ENCODE results near the gene BAG5. TPM values are rescaled to one million over a fixed set of nuclear protein-coding genes. Genes with fewer than 3 reads are reported as not detected.
A peak's percentile ranks its signal among the peaks of the same experiment; 100 is the strongest.

Gene BAG5
- total RNA-seq, 1 experiment from 2014 or later, result 22.5 TPM

DNA sequence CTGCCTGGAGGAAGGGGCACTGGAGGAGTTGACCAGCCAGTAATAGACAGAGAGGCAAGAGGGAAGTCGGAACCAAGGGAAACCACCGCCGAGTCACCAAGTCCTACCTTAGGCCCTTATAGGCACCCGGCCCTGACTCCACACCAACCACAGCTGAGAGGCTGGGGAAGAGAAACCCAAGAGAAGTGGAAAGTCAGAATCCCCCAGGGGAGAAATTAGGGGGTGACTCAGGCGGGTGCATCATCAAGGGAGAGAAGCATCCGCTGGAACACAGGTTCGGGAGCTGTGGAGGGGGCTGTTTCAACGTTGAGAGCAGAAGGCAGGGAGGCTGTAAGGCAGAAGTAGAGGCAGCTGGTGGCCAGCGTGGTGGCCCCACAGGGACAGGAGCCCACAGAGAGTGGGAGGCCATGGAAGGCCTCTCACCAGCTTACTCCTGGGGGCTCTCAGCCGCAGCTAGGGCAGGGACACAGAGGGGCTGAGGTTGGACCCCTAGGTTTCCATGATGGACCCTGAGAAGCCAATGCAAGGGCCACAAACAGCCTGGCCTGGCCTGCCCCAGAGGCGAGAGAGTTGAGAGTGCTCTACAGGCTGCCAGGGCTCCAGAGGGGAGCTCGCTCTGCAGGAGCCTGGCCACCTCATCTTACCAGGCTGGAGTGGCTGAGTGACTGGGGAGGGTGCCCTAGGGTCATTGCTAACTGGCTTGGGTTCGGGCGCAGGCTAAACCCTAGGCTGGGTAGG is 34.9 kb downstream of the BAG5 start:
- no peaks in the 10 kb centered on the region for H3K9me3 ChIP-seq (ENCODE audit: control insufficient read depth, insufficient read depth, low read depth, low read length)
- peak overlapping the region; percentile 90 to 94 for H3K4me3 ChIP-seq (ENCODE audit: low read depth in 2 of 2, low read length in 2 of 2)
- intact Hi-C loops (cut with micrococcal nuclease; ENCODE audit: unreplicated experiment) (no loop called here), in situ Hi-C loops (cut with HindIII; ENCODE audit: low pct_unique_long_range_greater_than_20kb, low sequenced_read_pairs) (no loop called here)
- TF ChIP-seq TCF7L2 (IDR thresholded peaks at IDR 0.05; ENCODE audit: low read depth, low read length) (no peak), SIN3A (IDR thresholded peaks at IDR 0.05; ENCODE audit: borderline replicate concordance, insufficient read depth, low read depth, low read length) (no peak), POLR2AphosphoS5 (IDR thresholded peaks at IDR 0.05; ENCODE audit: low read depth, low read length) (no peak)
- TF ChIP-seq, protein P1, sequence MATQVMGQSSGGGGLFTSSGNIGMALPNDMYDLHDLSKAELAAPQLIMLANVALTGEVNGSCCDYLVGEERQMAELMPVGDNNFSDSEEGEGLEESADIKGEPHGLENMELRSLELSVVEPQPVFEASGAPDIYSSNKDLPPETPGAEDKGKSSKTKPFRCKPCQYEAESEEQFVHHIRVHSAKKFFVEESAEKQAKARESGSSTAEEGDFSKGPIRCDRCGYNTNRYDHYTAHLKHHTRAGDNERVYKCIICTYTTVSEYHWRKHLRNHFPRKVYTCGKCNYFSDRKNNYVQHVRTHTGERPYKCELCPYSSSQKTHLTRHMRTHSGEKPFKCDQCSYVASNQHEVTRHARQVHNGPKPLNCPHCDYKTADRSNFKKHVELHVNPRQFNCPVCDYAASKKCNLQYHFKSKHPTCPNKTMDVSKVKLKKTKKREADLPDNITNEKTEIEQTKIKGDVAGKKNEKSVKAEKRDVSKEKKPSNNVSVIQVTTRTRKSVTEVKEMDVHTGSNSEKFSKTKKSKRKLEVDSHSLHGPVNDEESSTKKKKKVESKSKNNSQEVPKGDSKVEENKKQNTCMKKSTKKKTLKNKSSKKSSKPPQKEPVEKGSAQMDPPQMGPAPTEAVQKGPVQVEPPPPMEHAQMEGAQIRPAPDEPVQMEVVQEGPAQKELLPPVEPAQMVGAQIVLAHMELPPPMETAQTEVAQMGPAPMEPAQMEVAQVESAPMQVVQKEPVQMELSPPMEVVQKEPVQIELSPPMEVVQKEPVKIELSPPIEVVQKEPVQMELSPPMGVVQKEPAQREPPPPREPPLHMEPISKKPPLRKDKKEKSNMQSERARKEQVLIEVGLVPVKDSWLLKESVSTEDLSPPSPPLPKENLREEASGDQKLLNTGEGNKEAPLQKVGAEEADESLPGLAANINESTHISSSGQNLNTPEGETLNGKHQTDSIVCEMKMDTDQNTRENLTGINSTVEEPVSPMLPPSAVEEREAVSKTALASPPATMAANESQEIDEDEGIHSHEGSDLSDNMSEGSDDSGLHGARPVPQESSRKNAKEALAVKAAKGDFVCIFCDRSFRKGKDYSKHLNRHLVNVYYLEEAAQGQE (IDR thresholded peaks at IDR 0.05; ENCODE audit: insufficient read depth in 1 of 2, low read depth in 2 of 2, low read length in 1 of 2), result no peak
- TF ChIP-seq, protein P2, sequence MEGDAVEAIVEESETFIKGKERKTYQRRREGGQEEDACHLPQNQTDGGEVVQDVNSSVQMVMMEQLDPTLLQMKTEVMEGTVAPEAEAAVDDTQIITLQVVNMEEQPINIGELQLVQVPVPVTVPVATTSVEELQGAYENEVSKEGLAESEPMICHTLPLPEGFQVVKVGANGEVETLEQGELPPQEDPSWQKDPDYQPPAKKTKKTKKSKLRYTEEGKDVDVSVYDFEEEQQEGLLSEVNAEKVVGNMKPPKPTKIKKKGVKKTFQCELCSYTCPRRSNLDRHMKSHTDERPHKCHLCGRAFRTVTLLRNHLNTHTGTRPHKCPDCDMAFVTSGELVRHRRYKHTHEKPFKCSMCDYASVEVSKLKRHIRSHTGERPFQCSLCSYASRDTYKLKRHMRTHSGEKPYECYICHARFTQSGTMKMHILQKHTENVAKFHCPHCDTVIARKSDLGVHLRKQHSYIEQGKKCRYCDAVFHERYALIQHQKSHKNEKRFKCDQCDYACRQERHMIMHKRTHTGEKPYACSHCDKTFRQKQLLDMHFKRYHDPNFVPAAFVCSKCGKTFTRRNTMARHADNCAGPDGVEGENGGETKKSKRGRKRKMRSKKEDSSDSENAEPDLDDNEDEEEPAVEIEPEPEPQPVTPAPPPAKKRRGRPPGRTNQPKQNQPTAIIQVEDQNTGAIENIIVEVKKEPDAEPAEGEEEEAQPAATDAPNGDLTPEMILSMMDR (IDR thresholded peaks at IDR 0.05), result no peak
- DNase-seq (ENCODE audit: low read depth, low spot score) (no peak), ATAC-seq (peak; percentile 18; the same call in 1 of the 2 replicates)
- ChIA-PET CTCF (interaction anchor here (1.5 kb wide), 1 partner anchor 9 kb away, joined by 7 read pairs; no protein-coding TSS in a partner anchor), POLR2A (no interaction called here)
- peaks cover 4% of the 10 kb centered on the region; the same call in 1 of the 2 replicates for H3K36me3 ChIP-seq (ENCODE audit: control insufficient read depth, insufficient read depth, low read length)
- no TSS peak for BruUV-seq (replicated peaks)
- no peaks in the 10 kb centered on the region for H3K27me3 ChIP-seq (ENCODE audit: control insufficient read depth, insufficient read depth, low read length)
- peaks cover 39% of the 10 kb centered on the region for H3K4me1 ChIP-seq (ENCODE audit: control insufficient read depth, insufficient read depth, low read length)
- peak overlapping the region; percentile 89 for H3K27ac ChIP-seq (ENCODE audit: low read length)

DNA sequence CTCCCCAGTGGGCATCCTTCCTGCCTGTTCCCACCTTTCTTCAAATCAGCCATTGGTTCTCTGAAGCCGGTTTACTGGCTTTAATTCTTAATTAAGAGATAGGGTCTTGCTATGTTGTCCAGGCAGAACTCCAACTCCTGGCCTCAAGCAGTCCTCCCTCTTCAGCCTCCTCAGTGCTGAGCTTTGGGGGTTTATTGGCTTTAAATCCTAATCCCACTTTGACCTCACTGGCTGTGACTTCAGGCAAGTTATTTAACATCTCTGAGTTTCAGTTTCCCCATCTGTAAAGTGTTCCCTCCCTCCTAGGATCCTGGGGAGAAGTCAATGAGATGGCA is 35.6 kb downstream of the BAG5 start:
- Histone ChIP-seq H3K27ac (ENCODE audit: low read length) (peak overlapping the region; percentile 89; the same call in 1 of the 2 replicates), H3K9me3 (ENCODE audit: control insufficient read depth, insufficient read depth, low read depth, low read length) (no peaks in the 10 kb centered on the region), H3K4me3 (ENCODE audit: low read depth in 2 of 2, low read length in 2 of 2) (no peak overlapping the region), H3K36me3 (ENCODE audit: control insufficient read depth, insufficient read depth, low read length) (peaks cover 4% of the 10 kb centered on the region; the same call in 1 of the 2 replicates), H3K4me1 (ENCODE audit: control insufficient read depth, insufficient read depth, low read length) (peaks cover 39% of the 10 kb centered on the region), H3K27me3 (ENCODE audit: control insufficient read depth, insufficient read depth, low read length) (no peaks in the 10 kb centered on the region)
- in situ Hi-C loops (cut with HindIII; ENCODE audit: low pct_unique_long_range_greater_than_20kb, low sequenced_read_pairs) (no loop called here), intact Hi-C loops (cut with micrococcal nuclease; ENCODE audit: unreplicated experiment) (no loop called here)
- no peak for ATAC-seq
- POLR2A ChIA-PET, result no interaction called here
- no TSS peak for BruUV-seq (replicated peaks)
- TF ChIP-seq TCF7L2 (IDR thresholded peaks at IDR 0.05; ENCODE audit: low read depth, low read length) (no peak), SIN3A (IDR thresholded peaks at IDR 0.05; ENCODE audit: borderline replicate concordance, insufficient read depth, low read depth, low read length) (no peak), POLR2AphosphoS5 (IDR thresholded peaks at IDR 0.05; ENCODE audit: low read depth, low read length) (no peak)
- TF ChIP-seq, protein P2 (IDR thresholded peaks at IDR 0.05), result no peak
- CTCF ChIA-PET, result no interaction called here
- DNase-seq (ENCODE audit: low read depth, low spot score), result no peak
